ENCODE data around the gene SYT13. TPM values are rescaled to one million over a fixed set of nuclear protein-coding genes. Genes with fewer than 3 reads are reported as not detected.

Gene SYT13
- total RNA-seq, 1 experiment from 2014 or later = 1.4 TPM

GRCh38 chr11:45273509-45273908 lies 12.6 kb downstream of the SYT13 start:
- peaks cover 13% of the 10 kb centered on the region; the same call in 1 of the 2 replicates for H3K27me3 ChIP-seq (ENCODE audit: insufficient read depth, low read length)
- DNase-seq (ENCODE audit: low read depth, low spot score) = no peak
- H3K9me2 ChIP-seq (ENCODE audit: insufficient read depth) = no peaks in the 10 kb centered on the region
- no peaks in the 10 kb centered on the region for H4K20me1 ChIP-seq (ENCODE audit: insufficient read depth)
- POLR2A ChIA-PET = no interaction called here
- RAD21 ChIA-PET (ENCODE audit: low non-redundant PET in 1 of 2, low total read pairs in 2 of 2, uncharacterized antibody in 2 of 2, unreplicated experiment in 2 of 2) = no interaction called here
- H3K4me3 ChIP-seq (replicated peaks in 1 of 2; ENCODE audit: low read depth in 1 of 2, low read length in 2 of 2) = no peak overlapping the region
- ATAC-seq = no peak
- no peak overlapping the region for H3K27ac ChIP-seq (ENCODE audit: low read depth, low read length)
- H3K4me2 ChIP-seq (ENCODE audit: low read length) = no peak overlapping the region
- intact Hi-C loops (cut with micrococcal nuclease) = no loop called here
- H3K9me3 ChIP-seq (ENCODE audit: control insufficient read depth in 1 of 2, insufficient read depth in 1 of 2, low read depth in 1 of 2, low read length in 2 of 2) = no peaks in the 10 kb centered on the region
- H3K9ac ChIP-seq (ENCODE audit: low read length) = no peak overlapping the region
- H2AFZ ChIP-seq (ENCODE audit: low read depth, low read length, poor library complexity, severe bottlenecking) = no peak overlapping the region
- TF ChIP-seq MAX (IDR thresholded peaks at IDR 0.05) (no peak), ATF3 (IDR thresholded peaks at IDR 0.05) (no peak), EZH2phosphoT487 (IDR thresholded peaks at IDR 0.05; ENCODE audit: borderline replicate concordance) (no peak), CEBPB (IDR thresholded peaks at IDR 0.05; ENCODE audit: low read depth) (no peak), FOSL1 (IDR thresholded peaks at IDR 0.05; ENCODE audit: low read depth) (no peak), ZBTB33 (IDR thresholded peaks at IDR 0.05; ENCODE audit: extremely low read depth, insufficient replicate concordance, low read length) (no peak)
- CTCF ChIA-PET = interaction anchor here (1.5 kb wide), 1 partner anchor 21 kb away, joined by 3 read pairs; no protein-coding TSS in a partner anchor
- H3K36me3 ChIP-seq (ENCODE audit: control insufficient read depth in 1 of 2, insufficient read depth in 2 of 2, low read length in 2 of 2) = no peaks in the 10 kb centered on the region
- H3K79me2 ChIP-seq (ENCODE audit: insufficient read depth, low read length) = no peaks in the 10 kb centered on the region
- BruUV-seq (replicated peaks) = no TSS peak
- peaks cover 0 to 3% of the 10 kb centered on the region in 2 experiments; a peak in 1 of 4 replicates for H3K4me1 ChIP-seq (ENCODE audit: control insufficient read depth in 1 of 2, insufficient read depth in 2 of 2, low read length in 2 of 2)

- DNase-seq (ENCODE audit: low read depth, low spot score) (no peak), ATAC-seq (no peak)
- Histone ChIP-seq H3K27me3 (ENCODE audit: insufficient read depth, low read length) (peaks cover 13% of the 10 kb centered on the region; the same call in 1 of the 2 replicates), H3K36me3 (ENCODE audit: control insufficient read depth in 1 of 2, insufficient read depth in 2 of 2, low read length in 2 of 2) (no peaks in the 10 kb centered on the region), H2AFZ (ENCODE audit: low read depth, low read length, poor library complexity, severe bottlenecking) (no peak overlapping the region), H3K9me3 (ENCODE audit: control insufficient read depth in 1 of 2, insufficient read depth in 1 of 2, low read depth in 1 of 2, low read length in 2 of 2) (no peaks in the 10 kb centered on the region), H4K20me1 (ENCODE audit: insufficient read depth) (no peaks in the 10 kb centered on the region), H3K27ac (ENCODE audit: low read depth, low read length) (no peak overlapping the region), H3K79me2 (ENCODE audit: insufficient read depth, low read length) (no peaks in the 10 kb centered on the region), H3K4me3 (replicated peaks in 1 of 2; ENCODE audit: low read depth in 1 of 2, low read length in 2 of 2) (no peak overlapping the region), H3K9me2 (ENCODE audit: insufficient read depth) (no peaks in the 10 kb centered on the region), H3K9ac (ENCODE audit: low read length) (no peak overlapping the region), H3K4me2 (ENCODE audit: low read length) (no peak overlapping the region), H3K4me1 (ENCODE audit: control insufficient read depth in 1 of 2, insufficient read depth in 2 of 2, low read length in 2 of 2) (peaks cover 0 to 3% of the 10 kb centered on the region in 2 experiments; a peak in 1 of 4 replicates)
- ChIA-PET CTCF (no interaction called here), POLR2A (no interaction called here), RAD21 (ENCODE audit: low non-redundant PET in 1 of 2, low total read pairs in 2 of 2, uncharacterized antibody in 2 of 2, unreplicated experiment in 2 of 2) (no interaction called here)
- intact Hi-C loops (cut with micrococcal nuclease) = no loop called here
- BruUV-seq (replicated peaks) = no TSS peak
- TF ChIP-seq EZH2phosphoT487 (IDR thresholded peaks at IDR 0.05; ENCODE audit: borderline replicate concordance) = no peak
- TF ChIP-seq ATF3 (IDR thresholded peaks at IDR 0.05) = no peak
- TF ChIP-seq SIN3A (IDR thresholded peaks at IDR 0.05; ENCODE audit: low read depth) = no peak
- TF ChIP-seq EZH2 (IDR thresholded peaks at IDR 0.05) = no peak
- TF ChIP-seq ELF1 (IDR thresholded peaks at IDR 0.05; ENCODE audit: borderline replicate concordance, low read depth) = no peak
- no peak for TF ChIP-seq CTCF (IDR thresholded peaks at IDR 0.05 in 2 of 3, conservative IDR thresholded peaks at IDR 0.05 in 1 of 3; ENCODE audit: borderline replicate concordance in 1 of 3, insufficient read depth in 1 of 3, low read depth in 2 of 3, low read length in 2 of 3)
- TF ChIP-seq YY1 (IDR thresholded peaks at IDR 0.05; ENCODE audit: extremely low read depth, insufficient replicate concordance, low read depth, low read length) = no peak
- no peak for TF ChIP-seq SRF (IDR thresholded peaks at IDR 0.05; ENCODE audit: low read depth)
- TF ChIP-seq CBX3 (IDR thresholded peaks at IDR 0.05; ENCODE audit: low read depth) = no peak
- TF ChIP-seq ZFX (IDR thresholded peaks at IDR 0.05) = no peak
- TF ChIP-seq EGR1 (IDR thresholded peaks at IDR 0.05; ENCODE audit: low read depth) = no peak
- TF ChIP-seq JUND (IDR thresholded peaks at IDR 0.05) = no peak
Measured at GRCh38 chr11:45272701-45273100, 13.4 kb downstream of the SYT13 start.
